ENCODE data around the gene CELA2B.
"Not testable (repeated sequence)": the region's sequence is repeated elsewhere in the genome, so short reads cannot be mapped to it uniquely, and the experiment has no call there.

- TF ChIP-seq, protein P1, sequence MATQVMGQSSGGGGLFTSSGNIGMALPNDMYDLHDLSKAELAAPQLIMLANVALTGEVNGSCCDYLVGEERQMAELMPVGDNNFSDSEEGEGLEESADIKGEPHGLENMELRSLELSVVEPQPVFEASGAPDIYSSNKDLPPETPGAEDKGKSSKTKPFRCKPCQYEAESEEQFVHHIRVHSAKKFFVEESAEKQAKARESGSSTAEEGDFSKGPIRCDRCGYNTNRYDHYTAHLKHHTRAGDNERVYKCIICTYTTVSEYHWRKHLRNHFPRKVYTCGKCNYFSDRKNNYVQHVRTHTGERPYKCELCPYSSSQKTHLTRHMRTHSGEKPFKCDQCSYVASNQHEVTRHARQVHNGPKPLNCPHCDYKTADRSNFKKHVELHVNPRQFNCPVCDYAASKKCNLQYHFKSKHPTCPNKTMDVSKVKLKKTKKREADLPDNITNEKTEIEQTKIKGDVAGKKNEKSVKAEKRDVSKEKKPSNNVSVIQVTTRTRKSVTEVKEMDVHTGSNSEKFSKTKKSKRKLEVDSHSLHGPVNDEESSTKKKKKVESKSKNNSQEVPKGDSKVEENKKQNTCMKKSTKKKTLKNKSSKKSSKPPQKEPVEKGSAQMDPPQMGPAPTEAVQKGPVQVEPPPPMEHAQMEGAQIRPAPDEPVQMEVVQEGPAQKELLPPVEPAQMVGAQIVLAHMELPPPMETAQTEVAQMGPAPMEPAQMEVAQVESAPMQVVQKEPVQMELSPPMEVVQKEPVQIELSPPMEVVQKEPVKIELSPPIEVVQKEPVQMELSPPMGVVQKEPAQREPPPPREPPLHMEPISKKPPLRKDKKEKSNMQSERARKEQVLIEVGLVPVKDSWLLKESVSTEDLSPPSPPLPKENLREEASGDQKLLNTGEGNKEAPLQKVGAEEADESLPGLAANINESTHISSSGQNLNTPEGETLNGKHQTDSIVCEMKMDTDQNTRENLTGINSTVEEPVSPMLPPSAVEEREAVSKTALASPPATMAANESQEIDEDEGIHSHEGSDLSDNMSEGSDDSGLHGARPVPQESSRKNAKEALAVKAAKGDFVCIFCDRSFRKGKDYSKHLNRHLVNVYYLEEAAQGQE (IDR thresholded peaks at IDR 0.05; ENCODE audit: low read depth, low read length), result not testable (repeated sequence)
- TF ChIP-seq, protein P2, sequence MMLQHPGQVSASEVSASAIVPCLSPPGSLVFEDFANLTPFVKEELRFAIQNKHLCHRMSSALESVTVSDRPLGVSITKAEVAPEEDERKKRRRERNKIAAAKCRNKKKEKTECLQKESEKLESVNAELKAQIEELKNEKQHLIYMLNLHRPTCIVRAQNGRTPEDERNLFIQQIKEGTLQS (IDR thresholded peaks at IDR 0.05; ENCODE audit: borderline replicate concordance, extremely low read depth, low read depth, low read length), result not testable (repeated sequence)
- TF ChIP-seq, protein P3, sequence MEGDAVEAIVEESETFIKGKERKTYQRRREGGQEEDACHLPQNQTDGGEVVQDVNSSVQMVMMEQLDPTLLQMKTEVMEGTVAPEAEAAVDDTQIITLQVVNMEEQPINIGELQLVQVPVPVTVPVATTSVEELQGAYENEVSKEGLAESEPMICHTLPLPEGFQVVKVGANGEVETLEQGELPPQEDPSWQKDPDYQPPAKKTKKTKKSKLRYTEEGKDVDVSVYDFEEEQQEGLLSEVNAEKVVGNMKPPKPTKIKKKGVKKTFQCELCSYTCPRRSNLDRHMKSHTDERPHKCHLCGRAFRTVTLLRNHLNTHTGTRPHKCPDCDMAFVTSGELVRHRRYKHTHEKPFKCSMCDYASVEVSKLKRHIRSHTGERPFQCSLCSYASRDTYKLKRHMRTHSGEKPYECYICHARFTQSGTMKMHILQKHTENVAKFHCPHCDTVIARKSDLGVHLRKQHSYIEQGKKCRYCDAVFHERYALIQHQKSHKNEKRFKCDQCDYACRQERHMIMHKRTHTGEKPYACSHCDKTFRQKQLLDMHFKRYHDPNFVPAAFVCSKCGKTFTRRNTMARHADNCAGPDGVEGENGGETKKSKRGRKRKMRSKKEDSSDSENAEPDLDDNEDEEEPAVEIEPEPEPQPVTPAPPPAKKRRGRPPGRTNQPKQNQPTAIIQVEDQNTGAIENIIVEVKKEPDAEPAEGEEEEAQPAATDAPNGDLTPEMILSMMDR (IDR thresholded peaks at IDR 0.05 in 2 of 3, conservative IDR thresholded peaks at IDR 0.05 in 1 of 3; ENCODE audit: control insufficient read depth in 2 of 3, extremely low read depth in 1 of 3, insufficient read depth in 1 of 3, low read depth in 3 of 3, low read length in 3 of 3), result not testable (repeated sequence)
- not testable (repeated sequence) for TF ChIP-seq ZNF274 (IDR thresholded peaks at IDR 0.05; ENCODE audit: insufficient read depth, insufficient read length); CEBPB (IDR thresholded peaks at IDR 0.05; ENCODE audit: borderline replicate concordance in 1 of 2, low read depth in 2 of 2, low read length in 2 of 2); SMC3 (IDR thresholded peaks at IDR 0.05; ENCODE audit: borderline replicate concordance, low read length); EP300 (IDR thresholded peaks at IDR 0.05; ENCODE audit: borderline replicate concordance in 1 of 2, control insufficient read depth in 1 of 2, low read depth in 2 of 2, low read length in 2 of 2); USF2 (IDR thresholded peaks at IDR 0.05; ENCODE audit: borderline replicate concordance, low read depth, low read length); RFX5 (IDR thresholded peaks at IDR 0.05; ENCODE audit: low read depth, low read length); FOS (IDR thresholded peaks at IDR 0.05; ENCODE audit: borderline replicate concordance, extremely low read depth, insufficient read length); EZH2 (IDR thresholded peaks at IDR 0.05; ENCODE audit: borderline replicate concordance, control insufficient read depth, low read depth, low read length); POLR2A (IDR thresholded peaks at IDR 0.05; ENCODE audit: low read depth, low read length); E2F4 (IDR thresholded peaks at IDR 0.05; ENCODE audit: low read depth, low read length)
- TF ChIP-seq, protein P4, sequence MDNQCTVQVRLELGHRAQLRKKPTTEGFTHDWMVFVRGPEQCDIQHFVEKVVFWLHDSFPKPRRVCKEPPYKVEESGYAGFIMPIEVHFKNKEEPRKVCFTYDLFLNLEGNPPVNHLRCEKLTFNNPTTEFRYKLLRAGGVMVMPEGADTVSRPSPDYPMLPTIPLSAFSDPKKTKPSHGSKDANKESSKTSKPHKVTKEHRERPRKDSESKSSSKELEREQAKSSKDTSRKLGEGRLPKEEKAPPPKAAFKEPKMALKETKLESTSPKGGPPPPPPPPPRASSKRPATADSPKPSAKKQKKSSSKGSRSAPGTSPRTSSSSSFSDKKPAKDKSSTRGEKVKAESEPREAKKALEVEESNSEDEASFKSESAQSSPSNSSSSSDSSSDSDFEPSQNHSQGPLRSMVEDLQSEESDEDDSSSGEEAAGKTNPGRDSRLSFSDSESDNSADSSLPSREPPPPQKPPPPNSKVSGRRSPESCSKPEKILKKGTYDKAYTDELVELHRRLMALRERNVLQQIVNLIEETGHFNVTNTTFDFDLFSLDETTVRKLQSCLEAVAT (IDR thresholded peaks at IDR 0.05), result not testable (repeated sequence)
These were observed 6.0 kb upstream of the CELA2B start for GRCh38 chr1:15469821-15470448.

Measured in GM12878 (cell line).